ENCODE results near the gene TIMM44.

The TIMM44 gene

GRCh38 chr19:7912697-7913564 is 30.5 kb downstream of the TIMM44 start:
- no peak for DNase-seq

GRCh38 chr19:7912144-7912696 is 31.2 kb downstream of the TIMM44 start:
- DNase-seq, result no peak

- no peak for DNase-seq
These were observed 31.8 kb downstream of the TIMM44 start for GRCh38 chr19:7911508-7912143.

GRCh38 chr19:7910321-7911161 is 32.9 kb downstream of the TIMM44 start:
- no peak for DNase-seq

- DNase-seq, result no peak
These were observed 33.9 kb downstream of the TIMM44 start for GRCh38 chr19:7909471-7910067.

GRCh38 chr19:7908742-7909461 is 34.6 kb downstream of the TIMM44 start:
- no peak for DNase-seq

GRCh38 chr19:7908078-7908699 is 35.3 kb downstream of the TIMM44 start:
- no peak for DNase-seq

- DNase-seq, result no peak
These were observed 35.9 kb downstream of the TIMM44 start for GRCh38 chr19:7907544-7907943.

- DNase-seq, result no peak
These were observed 36.3 kb downstream of the TIMM44 start for GRCh38 chr19:7907122-7907521.

- DNase-seq, result no peak
These were observed 37.6 kb downstream of the TIMM44 start for GRCh38 chr19:7905859-7906258.

GRCh38 chr19:7905268-7905667 is 38.2 kb downstream of the TIMM44 start:
- DNase-seq, result no peak

GRCh38 chr19:7904074-7905020 is 39.1 kb downstream of the TIMM44 start:
- peak; percentile 68 for DNase-seq

- DNase-seq, result peak; percentile 100
These were observed 40.0 kb downstream of the TIMM44 start, which contains the start of gene MAP2K7 for GRCh38 chr19:7903244-7904073. Gene MAP2K7, plus strand, starts transcription at chr19:7903877. Its CDS starts 68 bp downstream, at chr19:7903945.

- DNase-seq, result no peak
These were observed 40.6 kb downstream of the TIMM44 start for GRCh38 chr19:7902796-7903243.

GRCh38 chr19:7901337-7901736 is 42.1 kb downstream of the TIMM44 start:
- no peak for DNase-seq

GRCh38 chr19:7900931-7901330 is 42.5 kb downstream of the TIMM44 start:
- DNase-seq, result no peak

- DNase-seq, result no peak
These were observed 43.0 kb downstream of the TIMM44 start for GRCh38 chr19:7900401-7900870.

- DNase-seq, result no peak
These were observed 43.6 kb downstream of the TIMM44 start for GRCh38 chr19:7899751-7900378.
